Measurements from ENCODE around the gene COPZ1. TPM values are rescaled to one million over a fixed set of nuclear protein-coding genes. Genes with fewer than 3 reads are reported as not detected.

Gene COPZ1
- total RNA-seq, 1 experiment from 2014 or later: 186 TPM

- DNase-seq (ENCODE audit: low read depth): no peak
Measured at GRCh38 chr12:54358191-54358944, 33.4 kb downstream of the COPZ1 start.

GRCh38 chr12:54358945-54359761 is 34.2 kb downstream of the COPZ1 start:
- peak; percentile 100 for DNase-seq (ENCODE audit: low read depth)

- no peak for DNase-seq (ENCODE audit: low read depth)
Measured at GRCh38 chr12:54359762-54360351, 34.9 kb downstream of the COPZ1 start.

- DNase-seq (ENCODE audit: low read depth): peak; percentile 76
Measured at GRCh38 chr12:54360717-54361456, 36.0 kb downstream of the COPZ1 start.

GRCh38 chr12:54363047-54363446 is 38.1 kb downstream of the COPZ1 start:
- DNase-seq (ENCODE audit: low read depth): no peak

- DNase-seq (ENCODE audit: low read depth): no peak
Measured at GRCh38 chr12:54363618-54364017, 38.7 kb downstream of the COPZ1 start.

- no peak for DNase-seq (ENCODE audit: low read depth)
Measured at GRCh38 chr12:54364413-54364812, 39.5 kb downstream of the COPZ1 start, which contains the start of gene GPR84. TSS of gene GPR84 (minus strand) at chr12:54364486. CDS start at chr12:54363851, 635 bp downstream.

GRCh38 chr12:54368025-54368708 is 43.2 kb downstream of the COPZ1 start:
- no peak for DNase-seq (ENCODE audit: low read depth)

GRCh38 chr12:54368709-54369596 is 44.0 kb downstream of the COPZ1 start:
- peak; percentile 81 for DNase-seq (ENCODE audit: low read depth)

- no peak for DNase-seq (ENCODE audit: low read depth)
Measured at GRCh38 chr12:54369597-54370131, 44.7 kb downstream of the COPZ1 start.

- peak; percentile 72 for DNase-seq (ENCODE audit: low read depth)
Measured at GRCh38 chr12:54370171-54370730, 45.3 kb downstream of the COPZ1 start.

GRCh38 chr12:54371328-54372112 is 46.6 kb downstream of the COPZ1 start:
- DNase-seq (ENCODE audit: low read depth): no peak

- no peak for DNase-seq (ENCODE audit: low read depth)
Measured at GRCh38 chr12:54372113-54372806, 47.3 kb downstream of the COPZ1 start.

GRCh38 chr12:54373649-54374561 is 49.0 kb downstream of the COPZ1 start:
- DNase-seq (ENCODE audit: low read depth): no peak

GRCh38 chr12:54374562-54375258 is 49.8 kb downstream of the COPZ1 start:
- DNase-seq (ENCODE audit: low read depth): peak; percentile 76

GRCh38 chr12:54375259-54375579 is 50.3 kb downstream of the COPZ1 start:
- DNase-seq (ENCODE audit: low read depth): no peak

Data from LHCN-M2 (cell line).